Spleen (tissue), 7 donors: ENCODE measurements around the gene PRAMEF17.
"Not testable (repeated sequence)": the region's sequence is repeated elsewhere in the genome, so short reads cannot be mapped to it uniquely, and the experiment has no call there.

Source experiments
- POLR2AphosphoS5 ChIP-seq, 3 donors: sonication (generic); formaldehyde crosslinking; IDR thresholded peaks; one replicate each; pipeline ENCODE4 v1.5.1; 2017; ENCODE audit warnings: antibody characterized with exemption in 3 of 3
- TF ChIP-seq, protein P1 (sequence below), 11 experiments: fragments of 200-600 bp in 7 of 11; fragments of 450-650 bp in 4 of 11; sonication (generic) in 4 of 11; IDR thresholded peaks in 8 of 11; conservative IDR thresholded peaks in 3 of 11; 1 replicate in 7 of 11; 2 replicates in 4 of 11; pipeline versions ENCODE4 v1.4.0 to v1.8.0; 2016 to 2021; ENCODE audit warnings: antibody characterized with exemption in 11 of 11, inconsistent platforms in 4 of 11, mild to moderate bottlenecking in 1 of 11
- donor health status: DM: no; HTN: no; CAD: no; lungs with moderate emphysema.
- donor health status: DM: no; HTN: no; CAD: no.
- donor health status: DM: no; HTN: no; CAD: no.

DNA sequence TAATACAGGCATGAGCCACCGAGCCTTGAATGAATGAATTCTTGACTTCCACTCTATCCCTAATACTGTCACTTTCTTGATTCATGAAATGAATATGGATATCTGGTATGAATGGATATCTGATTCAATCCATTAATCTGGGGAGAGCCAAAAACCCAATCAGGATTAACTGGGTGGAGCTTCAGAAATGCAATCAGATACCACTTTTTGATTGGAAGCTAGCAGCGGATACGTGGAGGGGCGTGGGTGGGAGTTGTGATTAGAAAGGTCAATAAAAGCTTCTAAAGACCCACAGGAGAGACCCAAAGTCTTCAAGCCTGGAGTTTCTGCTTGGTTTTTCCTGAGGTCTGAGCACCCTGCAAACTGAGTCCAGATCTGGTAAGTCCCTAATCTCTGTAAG lies 20.7 kb downstream of the PRAMEF17 start, which contains the start of gene PRAMEF20:
- TF ChIP-seq POLR2AphosphoS5 (IDR thresholded peaks at IDR 0.05) = not testable (repeated sequence)
- TF ChIP-seq, protein P1, sequence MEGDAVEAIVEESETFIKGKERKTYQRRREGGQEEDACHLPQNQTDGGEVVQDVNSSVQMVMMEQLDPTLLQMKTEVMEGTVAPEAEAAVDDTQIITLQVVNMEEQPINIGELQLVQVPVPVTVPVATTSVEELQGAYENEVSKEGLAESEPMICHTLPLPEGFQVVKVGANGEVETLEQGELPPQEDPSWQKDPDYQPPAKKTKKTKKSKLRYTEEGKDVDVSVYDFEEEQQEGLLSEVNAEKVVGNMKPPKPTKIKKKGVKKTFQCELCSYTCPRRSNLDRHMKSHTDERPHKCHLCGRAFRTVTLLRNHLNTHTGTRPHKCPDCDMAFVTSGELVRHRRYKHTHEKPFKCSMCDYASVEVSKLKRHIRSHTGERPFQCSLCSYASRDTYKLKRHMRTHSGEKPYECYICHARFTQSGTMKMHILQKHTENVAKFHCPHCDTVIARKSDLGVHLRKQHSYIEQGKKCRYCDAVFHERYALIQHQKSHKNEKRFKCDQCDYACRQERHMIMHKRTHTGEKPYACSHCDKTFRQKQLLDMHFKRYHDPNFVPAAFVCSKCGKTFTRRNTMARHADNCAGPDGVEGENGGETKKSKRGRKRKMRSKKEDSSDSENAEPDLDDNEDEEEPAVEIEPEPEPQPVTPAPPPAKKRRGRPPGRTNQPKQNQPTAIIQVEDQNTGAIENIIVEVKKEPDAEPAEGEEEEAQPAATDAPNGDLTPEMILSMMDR (IDR thresholded peaks at IDR 0.05 in 8 of 11, conservative IDR thresholded peaks at IDR 0.05 in 3 of 11) = not testable (repeated sequence)
